HepG2 (cell line): ENCODE data around the gene C2orf49. TPM values are rescaled to one million over a fixed set of nuclear protein-coding genes. Genes with fewer than 3 reads are reported as not detected.

ENCODE experiments used
- ATAC-seq: fragments of 200-7000 bp; cut with Tn5 transposase; 3 replicates; pipeline ENCODE4 v1.9.1; 2020; ENCODE audit warnings: mild to moderate bottlenecking, moderate library complexity
- BruUV-seq: library from RNA; stranded (reverse); fragments of 400-500 nt; replicated peaks from 2 replicates; lab custom pipeline; 2021; lab: Mats Ljungman, UMichigan
- CTCF ChIA-PET: fragments of 300-600 bp; formaldehyde crosslinking; extraction: SDS; loops from one replicate; lab custom pipeline; 2021; ENCODE audit warnings: low total read pairs, inconsistent platforms, low intra/inter-chr PET ratio; lab: Yijun Ruan, JAX
- POLR2A ChIA-PET: fragments of 350-600 bp; sonication (Branson Sonifier 250); formaldehyde crosslinking; loops from one replicate; lab custom pipeline; 2020; ENCODE audit warnings: antibody characterized with exemption, inconsistent platforms; lab: Yijun Ruan, JAX
- DNase-seq: peaks from one replicate; pipeline ENCODE4 v3.0.0-alpha.2; 2015; ENCODE audit warnings: low spot score
- FAIRE-seq: peaks from 3 replicates; lab custom pipeline; 2011; peaks lifted over from hg19 to GRCh38; lab: Jason Lieb, UNC
- H2AFZ ChIP-seq: one replicate; pipeline ENCODE4 v1.6.1; 2011; ENCODE audit warnings: low read length, inconsistent platforms
- H3K27ac ChIP-seq: fragments of 300-600 bp; 3 replicates; pipeline ENCODE4 v1.8.0; 2011; ENCODE audit warnings: mixed run types, mild to moderate bottlenecking, mixed read lengths, low read length, inconsistent platforms; ENCODE audit not compliant: insufficient read depth; ENCODE audit errors: extremely low read length
- H3K27me3 ChIP-seq, 2 experiments: fragments of 200-600 bp in 1 of 2; 2 replicates in 1 of 2; 3 replicates in 1 of 2; pipeline versions ENCODE4 v1.6.0 to v1.8.0; 2011; ENCODE audit warnings: low read length in 2 of 2, mild to moderate bottlenecking in 2 of 2, moderate library complexity in 2 of 2, inconsistent platforms in 1 of 2; ENCODE audit not compliant: insufficient read depth in 2 of 2, control insufficient read depth in 1 of 2
- H3K36me3 ChIP-seq, 2 experiments: fragments of 200-600 bp in 1 of 2; replicated peaks in 1 of 2; 2 replicates in 1 of 2; 3 replicates in 1 of 2; pipeline versions ENCODE4 v1.5.1 to v1.8.0; 2011; ENCODE audit warnings: low read length in 2 of 2, inconsistent platforms in 1 of 2; ENCODE audit not compliant: insufficient read depth in 2 of 2, control insufficient read depth in 1 of 2
- H3K4me1 ChIP-seq: 2 replicates; pipeline ENCODE4 v1.5.1; 2012; ENCODE audit warnings: low read length, inconsistent platforms; ENCODE audit not compliant: insufficient read depth
- H3K4me2 ChIP-seq: 2 replicates; pipeline ENCODE4 v1.6.0; 2011; ENCODE audit warnings: low read depth, low read length, inconsistent platforms
- H3K4me3 ChIP-seq, 3 experiments: fragments of 200-600 bp in 1 of 3; sonication (generic), shearing (Covaris generic) in 1 of 3; replicated peaks in 1 of 3; 2 replicates each; pipeline ENCODE4 v1.5.1; 2011 to 2016; ENCODE audit warnings: low read length in 3 of 3, inconsistent platforms in 2 of 3, low read depth in 2 of 3, mild to moderate bottlenecking in 2 of 3, control low read depth in 1 of 3, mixed read lengths in 1 of 3; ENCODE audit not compliant: insufficient read depth in 1 of 3
- H3K79me2 ChIP-seq: one replicate; pipeline ENCODE4 v1.6.1; 2011; ENCODE audit warnings: low read length, inconsistent platforms; ENCODE audit not compliant: insufficient read depth
- H3K9ac ChIP-seq: 2 replicates; pipeline ENCODE4 v1.6.0; 2011; ENCODE audit warnings: mild to moderate bottlenecking, low read depth, low read length, inconsistent platforms; ENCODE audit not compliant: insufficient read depth
- H3K9me3 ChIP-seq: 2 replicates; pipeline ENCODE4 v1.5.1; 2012; ENCODE audit warnings: mild to moderate bottlenecking, low read length
- H4K20me1 ChIP-seq: 2 replicates; pipeline ENCODE4 v1.6.0; 2011; ENCODE audit warnings: inconsistent platforms, mild to moderate bottlenecking, low read length, moderate library complexity; ENCODE audit not compliant: insufficient read depth
- ATF7-NPFF ChIP-seq: sonication (generic); formaldehyde crosslinking; IDR thresholded peaks from 2 replicates; pipeline ENCODE4 v1.8.1; 2023; ENCODE audit warnings: mild to moderate bottlenecking, low read depth, missing genetic modification reagents, moderate library complexity
- DMAP1 ChIP-seq: IDR thresholded peaks from 2 replicates; pipeline ENCODE4 v1.6.1; 2016
- DR1 ChIP-seq: sonication (generic); formaldehyde crosslinking; IDR thresholded peaks from 2 replicates; pipeline ENCODE4 v1.8.0; 2021; ENCODE audit warnings: mild to moderate bottlenecking, missing genetic modification reagents, inconsistent platforms
- DZIP1 ChIP-seq: sonication (generic); formaldehyde crosslinking; IDR thresholded peaks from 2 replicates; pipeline ENCODE4 v1.5.0; 2020; ENCODE audit warnings: mild to moderate bottlenecking, missing genetic modification reagents
- EZH2 ChIP-seq: conservative IDR thresholded peaks from 2 replicates; pipeline ENCODE4 v1.6.1; 2012; ENCODE audit warnings: mild to moderate bottlenecking, low read depth, low read length, moderate library complexity
- FIP1L1 ChIP-seq: fragments of 200-400 bp; formaldehyde crosslinking; IDR thresholded peaks from 2 replicates; pipeline ENCODE4 v1.6.1; 2018; ENCODE audit warnings: low read depth, mild to moderate bottlenecking, low read length, moderate library complexity, borderline replicate concordance; ENCODE audit not compliant: insufficient read depth
- FOXC1 ChIP-seq: sonication (generic); formaldehyde crosslinking; IDR thresholded peaks from 2 replicates; pipeline ENCODE4 v1.8.0; 2022; ENCODE audit warnings: mild to moderate bottlenecking, missing genetic modification reagents, borderline replicate concordance
- KAT2B ChIP-seq: fragments of 150-350 bp; IDR thresholded peaks from 2 replicates; pipeline ENCODE4 v1.6.1; 2014; ENCODE audit warnings: low read depth, low read length, borderline replicate concordance
- KAT8 ChIP-seq: IDR thresholded peaks from 2 replicates; pipeline ENCODE4 v1.6.1; 2016; ENCODE audit warnings: missing genetic modification reagents, missing compliant biosample characterization
- REXO4 ChIP-seq: sonication (generic); formaldehyde crosslinking; IDR thresholded peaks from 2 replicates; pipeline ENCODE4 v1.8.0; 2022; ENCODE audit warnings: missing genetic modification reagents, mild to moderate bottlenecking, borderline replicate concordance
- SATB2 ChIP-seq: sonication (generic); formaldehyde crosslinking; IDR thresholded peaks from 2 replicates; pipeline ENCODE4 v1.5.0; 2020; ENCODE audit warnings: missing genetic modification reagents
- SNAPC2 ChIP-seq: sonication (generic); formaldehyde crosslinking; IDR thresholded peaks from 2 replicates; pipeline ENCODE4 v1.8.1; 2022; ENCODE audit warnings: mild to moderate bottlenecking, missing genetic modification reagents
- ZNF292 ChIP-seq: sonication (generic); formaldehyde crosslinking; IDR thresholded peaks from 2 replicates; pipeline ENCODE4 v1.8.1; 2022; ENCODE audit warnings: mild to moderate bottlenecking, low read depth, missing genetic modification reagents, borderline replicate concordance
- WGBS: methylation state at CpG from one replicate; pipeline ENCODE4 v1.1.6; 2017; ENCODE audit warnings: low lambda C conversion rate; 5-methylcytosine and 5-hydroxymethylcytosine counted together
- in situ Hi-C: cut with HindIII; loops from 2 replicates; pipeline ENCODE4 v1.10.0; 2017; ENCODE audit warnings: low pct_unique_long_range_greater_than_20kb; ENCODE audit not compliant: extremely low pct_ligation_motif_present
- intact Hi-C: fragments of 100-400 bp; cut with micrococcal nuclease; formaldehyde crosslinking; loops from one replicate; pipeline ENCODE4 v1.10.0; 2022; ENCODE audit not compliant: unreplicated experiment
- polyA plus RNA-seq, 8 experiments: library from polyadenylated mRNA; depleted of rRNA in 3 of 8; stranded (reverse) in 7 of 8; unstranded in 1 of 8; fragments of >200 nt; fragmentation: Illumina TruSeq in 4 of 8; extraction: Trizol in 4 of 8; gene quantifications; 2 replicates each; pipeline versions ENCODE4 v1.2.1 to v1.2.3, GENCODE V29; 2011 to 2016; ENCODE audit warnings: low read depth in 4 of 8, missing spikeins in 1 of 8, mixed read lengths in 1 of 8; ENCODE audit not compliant: insufficient read depth in 1 of 8
- total RNA-seq, 5 experiments: library from RNA; depleted of rRNA; stranded (reverse); fragments of >200 nt; fragmentation: Illumina TruSeq; extraction: Trizol; gene quantifications; 2 replicates each; pipeline ENCODE4 v1.2.3, GENCODE V29; 2016; ENCODE audit warnings: low read depth in 1 of 5
- TF ChIP-seq, protein P1 (sequence below): sonication (generic); formaldehyde crosslinking; IDR thresholded peaks from one replicate; pipeline ENCODE4 v1.5.1; 2020; ENCODE audit warnings: mild to moderate bottlenecking, missing genetic modification reagents; ENCODE audit errors: not compliant biosample characterization
- TF ChIP-seq, protein P2 (sequence below): sonication (generic); formaldehyde crosslinking; IDR thresholded peaks from 2 replicates; pipeline ENCODE4 v1.4.0; 2020; ENCODE audit warnings: mild to moderate bottlenecking, missing genetic modification reagents

Gene C2orf49
- total and polyA plus RNA-seq, 2 of the 13 experiments (the other 11 are each of a cell fraction or from before 2014, with no cell fraction given): 24.7 to 28.8 TPM

- WGBS: 98% methylated on average over 4 of the region's 4 CpGs
- FAIRE-seq: no peak
- Histone ChIP-seq H3K79me2 (peaks cover 91% of the 10 kb centered on the region), H3K36me3 (peaks cover 7 to 30% of the 10 kb centered on the region in 2 experiments), H3K4me3 (no peak overlapping the region), H2AFZ (no peak overlapping the region), H3K9me3 (no peaks in the 10 kb centered on the region), H3K4me1 (peaks cover 33% of the 10 kb centered on the region), H3K4me2 (no peak overlapping the region), H4K20me1 (peaks cover 6% of the 10 kb centered on the region; the same call in 1 of the 2 replicates), H3K27me3 (no peaks in the 10 kb centered on the region; a peak in 1 of 5 replicates), H3K9ac (no peak overlapping the region), H3K27ac (no peak overlapping the region)
- intact Hi-C loops: no loop called here
- ATAC-seq: no peak
- CTCF ChIA-PET: no interaction called here
- no TSS peak for BruUV-seq
- POLR2A ChIA-PET: no interaction called here
- no peak for DNase-seq
- in situ Hi-C loops: loop anchor here (25.0 kb wide), 1 partner anchor 863 kb away; the partner anchor contains the start of gene UXS1
- TF ChIP-seq KAT2B (no peak), SATB2 (no peak), FIP1L1 (no peak), EZH2 (no peak), DZIP1 (no peak), DMAP1 (CRISPR knock-in tag) (no peak), DR1 (CRISPR knock-in tag) (no peak), ZNF292 (CRISPR knock-in tag) (no peak), SNAPC2 (CRISPR knock-in tag) (no peak), KAT8 (CRISPR knock-in tag) (no peak), ATF7-NPFF (CRISPR knock-in tag) (no peak), FOXC1 (no peak), REXO4 (no peak)
- TF ChIP-seq, protein P1, sequence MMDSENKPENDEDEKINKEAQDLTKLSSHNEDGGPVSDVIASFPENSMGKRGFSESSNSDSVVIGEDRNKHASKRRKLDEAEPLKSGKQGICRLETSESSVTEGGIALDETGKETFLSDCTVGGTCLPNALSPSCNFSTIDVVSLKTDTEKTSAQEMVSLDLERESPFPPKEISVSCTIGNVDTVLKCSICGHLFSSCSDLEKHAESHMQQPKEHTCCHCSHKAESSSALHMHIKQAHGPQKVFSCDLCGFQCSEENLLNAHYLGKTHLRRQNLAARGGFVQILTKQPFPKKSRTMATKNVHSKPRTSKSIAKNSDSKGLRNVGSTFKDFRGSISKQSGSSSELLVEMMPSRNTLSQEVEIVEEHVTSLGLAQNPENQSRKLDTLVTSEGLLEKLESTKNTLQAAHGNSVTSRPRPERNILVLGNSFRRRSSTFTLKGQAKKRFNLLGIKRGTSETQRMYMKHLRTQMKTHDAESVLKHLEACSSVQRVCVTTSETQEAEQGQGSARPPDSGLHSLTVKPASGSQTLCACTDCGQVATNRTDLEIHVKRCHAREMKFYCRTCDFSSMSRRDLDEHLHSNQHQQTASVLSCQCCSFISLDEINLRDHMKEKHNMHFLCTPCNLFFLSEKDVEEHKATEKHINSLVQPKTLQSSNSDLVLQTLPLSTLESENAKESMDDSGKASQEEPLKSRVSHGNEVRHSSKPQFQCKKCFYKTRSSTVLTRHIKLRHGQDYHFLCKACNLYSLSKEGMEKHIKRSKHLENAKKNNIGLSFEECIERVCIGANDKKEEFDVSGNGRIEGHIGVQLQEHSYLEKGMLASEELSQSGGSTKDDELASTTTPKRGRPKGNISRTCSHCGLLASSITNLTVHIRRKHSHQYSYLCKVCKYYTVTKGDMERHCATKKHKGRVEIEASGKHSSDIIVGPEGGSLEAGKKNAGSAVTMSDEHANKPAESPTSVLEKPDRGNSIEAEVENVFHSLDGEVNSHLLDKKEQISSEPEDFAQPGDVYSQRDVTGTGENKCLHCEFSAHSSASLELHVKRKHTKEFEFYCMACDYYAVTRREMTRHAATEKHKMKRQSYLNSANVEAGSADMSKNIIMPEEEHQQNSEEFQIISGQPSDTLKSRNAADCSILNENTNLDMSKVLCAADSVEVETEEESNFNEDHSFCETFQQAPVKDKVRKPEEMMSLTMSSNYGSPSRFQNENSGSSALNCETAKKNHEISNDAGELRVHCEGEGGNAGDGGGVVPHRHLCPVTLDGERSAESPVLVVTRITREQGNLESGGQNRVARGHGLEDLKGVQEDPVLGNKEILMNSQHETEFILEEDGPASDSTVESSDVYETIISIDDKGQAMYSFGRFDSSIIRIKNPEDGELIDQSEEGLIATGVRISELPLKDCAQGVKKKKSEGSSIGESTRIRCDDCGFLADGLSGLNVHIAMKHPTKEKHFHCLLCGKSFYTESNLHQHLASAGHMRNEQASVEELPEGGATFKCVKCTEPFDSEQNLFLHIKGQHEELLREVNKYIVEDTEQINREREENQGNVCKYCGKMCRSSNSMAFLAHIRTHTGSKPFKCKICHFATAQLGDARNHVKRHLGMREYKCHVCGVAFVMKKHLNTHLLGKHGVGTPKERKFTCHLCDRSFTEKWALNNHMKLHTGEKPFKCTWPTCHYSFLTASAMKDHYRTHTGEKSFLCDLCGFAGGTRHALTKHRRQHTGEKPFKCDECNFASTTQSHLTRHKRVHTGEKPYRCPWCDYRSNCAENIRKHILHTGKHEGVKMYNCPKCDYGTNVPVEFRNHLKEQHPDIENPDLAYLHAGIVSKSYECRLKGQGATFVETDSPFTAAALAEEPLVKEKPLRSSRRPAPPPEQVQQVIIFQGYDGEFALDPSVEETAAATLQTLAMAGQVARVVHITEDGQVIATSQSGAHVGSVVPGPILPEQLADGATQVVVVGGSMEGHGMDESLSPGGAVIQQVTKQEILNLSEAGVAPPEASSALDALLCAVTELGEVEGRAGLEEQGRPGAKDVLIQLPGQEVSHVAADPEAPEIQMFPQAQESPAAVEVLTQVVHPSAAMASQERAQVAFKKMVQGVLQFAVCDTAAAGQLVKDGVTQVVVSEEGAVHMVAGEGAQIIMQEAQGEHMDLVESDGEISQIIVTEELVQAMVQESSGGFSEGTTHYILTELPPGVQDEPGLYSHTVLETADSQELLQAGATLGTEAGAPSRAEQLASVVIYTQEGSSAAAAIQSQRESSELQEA: no peak
- TF ChIP-seq, protein P2, sequence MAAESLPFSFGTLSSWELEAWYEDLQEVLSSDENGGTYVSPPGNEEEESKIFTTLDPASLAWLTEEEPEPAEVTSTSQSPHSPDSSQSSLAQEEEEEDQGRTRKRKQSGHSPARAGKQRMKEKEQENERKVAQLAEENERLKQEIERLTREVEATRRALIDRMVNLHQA (CRISPR knock-in tag): no peak
These were observed 12.6 kb upstream of the C2orf49 start for GRCh38 chr2:105324732-105325131.
